Adrenal gland (tissue), 5 donors: ENCODE data around the gene NEK7.

Experiments
- CTCF ChIP-seq, 6 experiments: fragments of 450-650 bp in 4 of 6; fragments of 200-600 bp in 2 of 6; sonication (generic) in 1 of 6; IDR thresholded peaks; 1 replicate in 5 of 6; 2 replicates in 1 of 6; pipeline versions ENCODE4 v1.5.1 to v1.8.0; 2016 to 2021; ENCODE audit warnings: antibody characterized with exemption in 6 of 6, mild to moderate bottlenecking in 2 of 6, moderate library complexity in 1 of 6
- POLR2A ChIP-seq, 2 donors: fragments of 450-650 bp; IDR thresholded peaks; one replicate each; pipeline ENCODE4 v1.6.1; 2017; ENCODE audit warnings: antibody characterized with exemption in 2 of 2, mild to moderate bottlenecking in 2 of 2, moderate library complexity in 1 of 2
- donor health status: DM: no; HTN: no; CAD: no.

GRCh38 chr1:198212126-198212525, 55.3 kb downstream of the NEK7 start:
- TF ChIP-seq CTCF (IDR thresholded peaks at IDR 0.05) (no peak), POLR2A (IDR thresholded peaks at IDR 0.05) (no peak)
